HepG2 (cell line): ENCODE results near the gene BZW1. TPM values are rescaled to one million over a fixed set of nuclear protein-coding genes. Genes with fewer than 3 reads are reported as not detected.

Source experiments
- CBX2 ChIP-seq, 2 experiments: fragments of 200-600 bp in 1 of 2; sonication (generic); formaldehyde crosslinking in 1 of 2; IDR thresholded peaks; 2 replicates each; pipeline versions ENCODE4 v1.7.0 to v1.8.1; 2018 to 2022; ENCODE audit warnings: low read depth in 2 of 2, low read length in 1 of 2, mild to moderate bottlenecking in 1 of 2, missing genetic modification reagents in 1 of 2
- DNMT1 ChIP-seq: sonication (generic); formaldehyde crosslinking; IDR thresholded peaks from 2 replicates; pipeline ENCODE4 v1.5.1; 2020; ENCODE audit warnings: mild to moderate bottlenecking, missing genetic modification reagents
- FIP1L1 ChIP-seq: fragments of 200-400 bp; formaldehyde crosslinking; IDR thresholded peaks from 2 replicates; pipeline ENCODE4 v1.6.1; 2018; ENCODE audit warnings: low read depth, mild to moderate bottlenecking, low read length, moderate library complexity, borderline replicate concordance; ENCODE audit not compliant: insufficient read depth
- GABPA ChIP-seq, 2 experiments: IDR thresholded peaks; 2 replicates each; pipeline ENCODE4 v1.6.1; 2011 to 2016; ENCODE audit warnings: low read depth in 2 of 2, low read length in 1 of 2, missing biosample characterization in 1 of 2, missing genetic modification characterization in 1 of 2
- KAT7 ChIP-seq: IDR thresholded peaks from 2 replicates; pipeline ENCODE4 v1.6.1; 2018; ENCODE audit warnings: borderline replicate concordance, missing compliant biosample characterization
- KDM3A ChIP-seq: IDR thresholded peaks from 2 replicates; pipeline ENCODE4 v1.6.1; 2018; ENCODE audit warnings: low read depth, missing compliant biosample characterization
- KMT2A ChIP-seq: sonication (generic); formaldehyde crosslinking; IDR thresholded peaks from 2 replicates; pipeline ENCODE4 v1.4.0; 2020; ENCODE audit warnings: missing genetic modification reagents
- MTF2 ChIP-seq: sonication (generic); formaldehyde crosslinking; IDR thresholded peaks from 2 replicates; pipeline ENCODE4 v1.5.0; 2020; ENCODE audit warnings: missing genetic modification reagents, borderline replicate concordance
- MXI1 ChIP-seq: IDR thresholded peaks from 3 replicates; pipeline ENCODE4 v1.6.1; 2012; ENCODE audit warnings: low read depth, low read length, inconsistent platforms, borderline replicate concordance
- SAFB2 ChIP-seq: sonication (generic); formaldehyde crosslinking; IDR thresholded peaks from 2 replicates; pipeline ENCODE4 v1.5.1; 2020; ENCODE audit warnings: missing genetic modification reagents, low read depth, mild to moderate bottlenecking, borderline replicate concordance
- SIN3B ChIP-seq: fragments of 150-350 bp; IDR thresholded peaks from 2 replicates; pipeline ENCODE4 v1.6.1; 2014; ENCODE audit warnings: low read length
- SOX5 ChIP-seq: IDR thresholded peaks from 2 replicates; pipeline ENCODE4 v1.6.1; 2016; ENCODE audit warnings: borderline replicate concordance
- SOX6 ChIP-seq, 2 experiments: fragments of 450-650 bp in 1 of 2; sonication (generic) in 1 of 2; formaldehyde crosslinking in 1 of 2; IDR thresholded peaks; 2 replicates each; pipeline versions ENCODE4 v1.4.0 to v1.6.1; 2017 to 2020; ENCODE audit warnings: antibody characterized with exemption in 1 of 2, mild to moderate bottlenecking in 1 of 2, missing genetic modification reagents in 1 of 2
- SRF ChIP-seq: IDR thresholded peaks from 2 replicates; pipeline ENCODE4 v1.6.1; 2011; ENCODE audit warnings: mild to moderate bottlenecking, low read depth, low read length, moderate library complexity
- TBX2 ChIP-seq: sonication (generic); formaldehyde crosslinking; IDR thresholded peaks from 2 replicates; pipeline ENCODE4 v1.5.0; 2020; ENCODE audit warnings: missing genetic modification reagents, mild to moderate bottlenecking, borderline replicate concordance
- TGIF2 ChIP-seq: IDR thresholded peaks from 2 replicates; pipeline ENCODE4 v1.6.1; 2016; ENCODE audit warnings: control low read depth, missing compliant biosample characterization
- ZNF354B ChIP-seq: sonication (generic); formaldehyde crosslinking; IDR thresholded peaks from 2 replicates; pipeline ENCODE4 v1.8.0; 2022; ENCODE audit warnings: mild to moderate bottlenecking, missing genetic modification reagents
- ZNF567 ChIP-seq: sonication (generic); formaldehyde crosslinking; IDR thresholded peaks from 2 replicates; pipeline ENCODE4 v1.8.1; 2023; ENCODE audit warnings: mild to moderate bottlenecking, missing genetic modification reagents, borderline replicate concordance
- ZNF589 ChIP-seq: sonication (generic); formaldehyde crosslinking; conservative IDR thresholded peaks from 2 replicates; pipeline ENCODE4 v1.8.0; 2022; ENCODE audit warnings: mild to moderate bottlenecking, moderate library complexity, missing genetic modification reagents
- polyA plus RNA-seq, 8 experiments: library from polyadenylated mRNA; depleted of rRNA in 3 of 8; stranded (reverse) in 7 of 8; unstranded in 1 of 8; fragments of >200 nt; fragmentation: Illumina TruSeq in 4 of 8; extraction: Trizol in 4 of 8; gene quantifications; 2 replicates each; pipeline versions ENCODE4 v1.2.1 to v1.2.3, GENCODE V29; 2011 to 2016; ENCODE audit warnings: low read depth in 4 of 8, missing spikeins in 1 of 8, mixed read lengths in 1 of 8; ENCODE audit not compliant: insufficient read depth in 1 of 8
- total RNA-seq, 5 experiments: library from RNA; depleted of rRNA; stranded (reverse); fragments of >200 nt; fragmentation: Illumina TruSeq; extraction: Trizol; gene quantifications; 2 replicates each; pipeline ENCODE4 v1.2.3, GENCODE V29; 2016; ENCODE audit warnings: low read depth in 1 of 5
- TF ChIP-seq, protein P1 (sequence below): sonication (generic); formaldehyde crosslinking; IDR thresholded peaks from 2 replicates; pipeline ENCODE4 v1.5.0; 2020; ENCODE audit warnings: mild to moderate bottlenecking, missing genetic modification reagents, moderate library complexity
- TF ChIP-seq, protein P2 (sequence below): sonication (generic); formaldehyde crosslinking; IDR thresholded peaks from 2 replicates; pipeline ENCODE4 v1.8.1; 2023; ENCODE audit warnings: mild to moderate bottlenecking, missing genetic modification reagents, borderline replicate concordance
- TF ChIP-seq, protein P3 (sequence below): sonication (generic); formaldehyde crosslinking; IDR thresholded peaks from 2 replicates; pipeline ENCODE4 v1.4.0; 2020; ENCODE audit warnings: missing genetic modification reagents

BZW1 gene
- total and polyA plus RNA-seq, 2 of the 13 experiments (the other 11 are each of a cell fraction or from before 2014, with no cell fraction given) = 106 to 384 TPM

DNA sequence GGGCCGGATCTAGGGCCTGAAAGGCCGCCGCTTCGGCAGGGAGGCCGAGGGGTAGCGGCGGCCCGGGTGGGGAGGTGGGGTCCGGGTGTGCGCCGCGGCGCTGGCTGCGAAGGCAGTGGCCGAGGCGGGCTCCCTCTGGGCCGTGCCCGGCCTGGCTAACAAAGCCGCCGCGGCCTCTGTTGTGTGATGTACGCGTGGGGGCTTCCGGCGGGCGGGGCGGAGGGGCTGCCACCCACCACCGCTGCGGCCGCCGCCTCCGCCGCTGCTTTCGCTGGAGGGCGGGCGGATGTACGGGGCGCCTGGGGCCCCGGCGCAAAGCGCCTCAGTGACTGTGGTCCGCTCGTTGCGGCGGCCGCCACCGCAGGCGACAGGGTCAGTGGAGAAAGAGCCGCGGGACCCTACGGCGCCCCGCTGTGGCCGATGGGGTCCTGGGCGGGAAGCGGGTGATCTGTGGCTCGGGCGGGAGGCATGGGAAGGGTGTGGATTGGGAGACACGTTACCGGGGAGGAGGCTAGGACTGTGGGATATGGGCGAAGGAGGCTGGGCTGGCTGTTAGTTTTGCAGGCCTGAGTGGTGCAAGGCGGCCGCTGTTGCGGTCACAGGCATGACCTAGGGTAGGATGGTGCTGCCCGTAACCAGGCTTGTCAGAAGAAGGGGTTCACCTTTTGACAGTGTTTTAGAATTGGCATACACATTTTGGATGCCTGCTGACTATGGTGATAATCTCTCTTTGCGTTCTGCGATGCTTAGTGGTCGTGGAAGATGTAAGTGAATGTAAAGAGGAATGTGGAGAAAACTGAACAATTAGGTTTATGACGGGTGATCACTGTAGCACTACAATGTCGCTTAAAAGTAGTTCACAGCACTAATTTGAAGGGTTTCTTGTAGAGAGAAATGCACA is 662 bp downstream of the BZW1 start (continued):
- TF ChIP-seq SIN3B (0 out of 2 replicates have a peak, but pooled peaks have one; percentile 40), ZNF589 (0 out of 2 replicates have a peak, but pooled peaks have one; percentile 52), SRF (no peak), TBX2 (CRISPR knock-in tag) (0 out of 2 replicates have a peak, but pooled peaks have one; percentile 11), KAT7 (CRISPR knock-in tag) (peak; percentile 91), MTF2 (CRISPR knock-in tag) (peak; percentile 47; the same call in 1 of the 2 replicates), FIP1L1 (no peak), MXI1 (peak; percentile 84; the same call in 2 of the 3 replicates), SOX6 (IDR thresholded peaks at IDR 0.05) (no peak), SOX6 (CRISPR knock-in tag; IDR thresholded peaks at IDR 0.05) (peak; percentile 38; the same call in 1 of the 2 replicates), CBX2 (IDR thresholded peaks at IDR 0.05; ENCODE audit: low read depth, low read length) (no peak), CBX2 (CRISPR knock-in tag; IDR thresholded peaks at IDR 0.05; ENCODE audit: low read depth) (0 out of 2 replicates have a peak, but pooled peaks have one; percentile 23), GABPA (IDR thresholded peaks at IDR 0.05; ENCODE audit: low read depth, low read length) (0 out of 2 replicates have a peak, but pooled peaks have one; percentile 26), GABPA (CRISPR knock-in tag; IDR thresholded peaks at IDR 0.05; ENCODE audit: low read depth) (peak; percentile 59), KDM3A (CRISPR knock-in tag) (0 out of 2 replicates have a peak, but pooled peaks have one; percentile 18), ZNF354B (CRISPR knock-in tag) (peak; percentile 56; the same call in 1 of the 2 replicates), SOX5 (CRISPR knock-in tag) (peak; percentile 60; the same call in 1 of the 2 replicates), SAFB2 (no peak), ZNF567 (CRISPR knock-in tag) (no peak), DNMT1 (no peak; the same call in 1 of the 2 replicates), TGIF2 (peak; percentile 52; the same call in 1 of the 2 replicates), KMT2A (no peak; the same call in 1 of the 2 replicates)
- TF ChIP-seq, protein P1, sequence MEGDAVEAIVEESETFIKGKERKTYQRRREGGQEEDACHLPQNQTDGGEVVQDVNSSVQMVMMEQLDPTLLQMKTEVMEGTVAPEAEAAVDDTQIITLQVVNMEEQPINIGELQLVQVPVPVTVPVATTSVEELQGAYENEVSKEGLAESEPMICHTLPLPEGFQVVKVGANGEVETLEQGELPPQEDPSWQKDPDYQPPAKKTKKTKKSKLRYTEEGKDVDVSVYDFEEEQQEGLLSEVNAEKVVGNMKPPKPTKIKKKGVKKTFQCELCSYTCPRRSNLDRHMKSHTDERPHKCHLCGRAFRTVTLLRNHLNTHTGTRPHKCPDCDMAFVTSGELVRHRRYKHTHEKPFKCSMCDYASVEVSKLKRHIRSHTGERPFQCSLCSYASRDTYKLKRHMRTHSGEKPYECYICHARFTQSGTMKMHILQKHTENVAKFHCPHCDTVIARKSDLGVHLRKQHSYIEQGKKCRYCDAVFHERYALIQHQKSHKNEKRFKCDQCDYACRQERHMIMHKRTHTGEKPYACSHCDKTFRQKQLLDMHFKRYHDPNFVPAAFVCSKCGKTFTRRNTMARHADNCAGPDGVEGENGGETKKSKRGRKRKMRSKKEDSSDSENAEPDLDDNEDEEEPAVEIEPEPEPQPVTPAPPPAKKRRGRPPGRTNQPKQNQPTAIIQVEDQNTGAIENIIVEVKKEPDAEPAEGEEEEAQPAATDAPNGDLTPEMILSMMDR (CRISPR knock-in tag) = peak; percentile 97
- TF ChIP-seq, protein P2, sequence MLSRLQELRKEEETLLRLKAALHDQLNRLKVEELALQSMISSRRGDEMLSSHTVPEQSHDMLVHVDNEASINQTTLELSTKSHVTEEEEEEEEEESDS (CRISPR knock-in tag) = 0 out of 2 replicates have a peak, but pooled peaks have one; percentile 27
- TF ChIP-seq, protein P3, sequence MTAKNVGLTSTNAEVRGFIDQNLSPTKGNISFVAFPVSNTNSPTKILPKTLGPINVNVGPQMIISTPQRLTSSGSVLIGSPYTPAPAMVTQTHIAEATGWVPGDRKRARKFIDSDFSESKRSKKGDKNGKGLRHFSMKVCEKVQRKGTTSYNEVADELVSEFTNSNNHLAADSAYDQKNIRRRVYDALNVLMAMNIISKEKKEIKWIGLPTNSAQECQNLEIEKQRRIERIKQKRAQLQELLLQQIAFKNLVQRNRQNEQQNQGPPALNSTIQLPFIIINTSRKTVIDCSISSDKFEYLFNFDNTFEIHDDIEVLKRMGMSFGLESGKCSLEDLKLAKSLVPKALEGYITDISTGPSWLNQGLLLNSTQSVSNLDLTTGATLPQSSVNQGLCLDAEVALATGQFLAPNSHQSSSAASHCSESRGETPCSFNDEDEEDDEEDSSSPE (CRISPR knock-in tag) = peak; percentile 92
